HG03139 (cell line): ENCODE results near the gene CA7.

Experiments used
- ATAC-seq: cut with Tn5 transposase; IDR thresholded peaks from one replicate; pipeline ENCODE4 v1.9.1; 2021; ENCODE audit not compliant: unreplicated experiment

Gene CA7

DNA sequence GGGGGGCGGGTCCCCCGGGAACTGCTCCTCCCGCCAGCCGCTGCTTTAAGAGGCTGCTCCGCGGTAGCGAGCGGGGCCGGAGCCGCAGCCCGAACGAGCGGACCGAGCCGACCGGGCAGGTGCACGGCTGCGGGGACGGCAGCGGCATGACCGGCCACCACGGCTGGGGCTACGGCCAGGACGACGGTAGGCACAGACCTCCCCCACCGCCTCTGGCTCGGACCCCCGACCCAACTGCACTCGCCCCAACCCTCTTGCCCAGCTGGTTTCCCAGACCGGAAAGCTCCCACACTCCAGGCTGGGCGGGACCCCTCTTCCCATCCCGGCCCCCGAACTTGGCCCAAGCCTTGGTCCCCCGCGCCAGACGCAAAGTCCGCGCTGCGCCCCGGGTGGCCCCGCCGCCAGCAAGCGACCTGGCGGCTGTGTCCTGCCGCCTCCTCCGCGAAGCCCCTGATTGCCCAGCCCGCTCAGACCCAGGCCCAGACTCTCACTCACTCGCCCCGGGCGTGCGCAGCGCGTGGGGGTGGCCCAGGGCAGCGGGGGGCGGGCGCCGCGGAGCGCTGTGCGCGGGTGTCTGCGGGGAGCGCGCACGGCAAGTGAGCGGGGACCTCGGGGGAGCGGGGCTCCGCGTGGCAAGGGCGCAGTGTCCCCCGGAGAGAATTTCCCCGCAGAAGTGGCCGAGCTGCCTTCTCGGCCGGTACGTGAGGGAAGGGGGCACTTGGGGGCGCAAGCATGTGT is at the start of gene CA7:
Gene CA7 (plus strand): TSS at position 73 of the 738 bp plus-strand sequence. CDS start 74 bp downstream, at position 147.
- ATAC-seq: no peak

DNA sequence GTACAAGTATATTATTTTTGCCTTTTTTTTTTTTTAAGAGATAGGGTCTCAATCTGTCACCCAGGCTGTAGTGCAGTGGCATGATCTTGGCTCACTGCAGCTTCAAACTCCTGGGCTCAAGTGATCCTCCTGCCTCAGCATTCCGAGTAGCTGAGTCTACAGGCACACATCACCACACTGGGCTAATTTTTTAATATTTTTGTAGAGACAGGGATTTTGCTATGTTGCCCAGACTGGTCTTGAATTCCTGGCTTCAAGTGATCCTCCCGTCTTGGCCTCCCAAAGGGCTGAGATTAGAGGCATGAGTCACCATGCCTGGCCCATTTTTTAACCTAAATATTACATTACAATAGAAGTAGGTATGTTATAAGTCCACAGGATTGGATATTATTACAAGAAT is 46.1 kb upstream of the CA7 start:
- no peak for ATAC-seq

DNA sequence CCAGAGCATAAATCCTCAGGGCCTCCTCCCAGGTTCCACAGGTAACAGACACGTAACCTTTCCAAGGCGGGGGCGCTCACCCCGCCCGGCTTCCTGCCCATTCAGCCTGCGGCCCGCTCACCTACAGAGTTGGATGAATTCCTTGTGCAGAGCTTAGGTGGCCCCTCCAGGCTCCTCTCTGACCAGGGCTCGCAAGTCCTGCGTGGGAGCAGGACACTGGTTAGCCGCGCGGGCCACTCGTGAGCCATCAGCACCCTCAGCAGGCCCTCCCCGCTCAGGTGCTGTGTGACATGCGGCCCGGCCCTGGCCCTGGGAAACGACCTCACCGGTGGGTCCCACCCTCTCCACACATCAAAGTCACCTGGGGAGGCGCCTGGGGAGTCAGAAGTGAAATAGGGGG is 43.4 kb upstream of the CA7 start:
- no peak for ATAC-seq

DNA sequence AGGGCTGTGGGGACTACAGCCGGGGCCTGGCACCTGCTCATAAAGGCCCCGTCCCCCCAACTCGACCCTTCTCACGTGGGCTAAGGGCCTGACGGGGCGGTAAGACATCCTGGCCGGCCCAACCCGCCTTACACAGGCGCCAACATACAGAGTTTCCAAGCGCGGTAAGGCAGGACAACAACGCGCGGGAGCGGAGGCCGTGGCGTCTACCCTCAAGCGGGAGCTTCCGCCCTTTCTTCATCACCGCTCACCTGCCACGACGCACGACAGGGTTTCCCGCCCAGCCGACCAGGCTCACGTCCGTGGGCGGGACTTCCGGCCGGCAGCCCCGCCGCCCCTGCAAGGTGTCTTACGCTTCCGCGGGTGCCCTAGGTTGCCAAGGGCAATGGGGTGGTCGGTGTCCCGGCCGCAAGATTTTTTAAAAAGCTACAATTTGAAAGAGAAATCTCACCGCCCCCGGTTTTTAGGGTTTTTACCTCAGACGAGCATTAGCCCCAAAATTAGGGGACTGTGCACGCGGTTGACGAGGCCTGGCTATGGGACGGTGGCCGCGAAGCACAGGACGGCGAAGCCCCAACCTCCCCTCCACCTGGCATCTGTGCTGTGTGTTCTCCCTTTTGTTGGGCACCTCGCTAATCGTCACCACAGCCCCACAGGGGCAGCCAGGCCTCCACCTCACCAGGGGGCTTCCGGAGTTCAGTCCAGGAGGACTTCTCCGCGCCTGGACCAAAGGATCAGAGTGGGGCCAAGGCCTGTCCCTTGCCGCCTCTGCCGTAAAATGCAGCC is 42.7 kb upstream of the CA7 start, which contains the start of gene TERB1:
Gene TERB1 (minus strand): TSS at position 265 of the 786 bp plus-strand sequence. CDS start 4,786 bp downstream, outside the sequence.
- no peak for ATAC-seq

DNA sequence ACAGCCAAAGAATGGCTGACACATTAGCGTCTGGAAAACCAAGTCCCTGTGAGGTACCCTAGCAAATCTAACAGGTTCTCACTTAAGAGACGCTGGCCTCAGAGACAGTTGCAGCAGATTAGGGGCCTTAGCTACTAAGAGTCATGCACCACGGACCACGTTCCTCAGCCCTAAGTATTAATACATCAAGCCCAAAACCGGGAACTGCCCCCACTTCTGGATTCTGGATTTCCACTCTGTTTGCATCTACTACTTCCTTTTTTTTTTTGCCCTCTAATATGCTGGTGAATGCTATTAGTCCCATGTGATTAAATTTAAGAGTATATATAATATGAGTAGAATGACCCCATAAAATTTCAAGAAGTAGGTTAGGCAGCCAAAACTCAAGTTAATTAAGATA is 42.1 kb upstream of the CA7 start:
- ATAC-seq: no peak

DNA sequence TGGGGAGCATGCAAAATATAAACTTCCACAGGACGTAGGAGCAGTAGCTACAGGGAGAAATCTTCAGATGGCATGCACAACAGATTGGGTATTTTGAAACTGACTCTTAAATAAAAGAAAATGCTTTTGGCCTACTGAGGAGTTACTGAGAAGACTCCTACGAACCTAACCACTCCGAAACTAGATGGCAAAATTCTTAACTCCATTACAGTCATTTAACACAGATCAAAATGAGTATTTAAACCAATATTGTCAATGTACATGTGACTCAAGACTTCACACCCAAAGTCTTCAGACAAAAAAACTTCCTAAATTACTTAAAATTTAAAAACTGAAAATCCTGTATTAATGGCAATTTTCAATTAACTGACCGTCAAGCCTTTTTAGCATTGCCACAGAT is 34.4 kb upstream of the CA7 start:
- ATAC-seq: no peak

DNA sequence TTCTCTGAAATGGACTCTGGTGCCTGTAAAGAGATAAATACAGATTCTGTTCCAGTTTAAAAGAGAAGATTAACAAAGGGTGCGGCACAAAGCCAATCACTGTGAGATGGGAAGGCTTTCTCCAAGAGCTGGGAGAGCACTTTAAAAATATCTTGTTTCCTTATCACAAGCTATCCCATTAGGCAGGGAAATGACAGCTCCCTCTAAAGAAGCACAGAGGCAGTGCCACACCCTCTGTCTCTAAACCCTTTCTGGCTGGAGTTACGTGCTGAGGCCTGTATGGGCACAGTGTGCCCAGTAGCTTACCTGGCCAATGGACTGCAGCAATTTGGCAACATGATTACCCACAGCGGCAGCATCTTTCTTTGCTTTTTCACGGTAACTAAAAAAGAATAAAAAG is 33.8 kb upstream of the CA7 start:
- ATAC-seq: no peak

DNA sequence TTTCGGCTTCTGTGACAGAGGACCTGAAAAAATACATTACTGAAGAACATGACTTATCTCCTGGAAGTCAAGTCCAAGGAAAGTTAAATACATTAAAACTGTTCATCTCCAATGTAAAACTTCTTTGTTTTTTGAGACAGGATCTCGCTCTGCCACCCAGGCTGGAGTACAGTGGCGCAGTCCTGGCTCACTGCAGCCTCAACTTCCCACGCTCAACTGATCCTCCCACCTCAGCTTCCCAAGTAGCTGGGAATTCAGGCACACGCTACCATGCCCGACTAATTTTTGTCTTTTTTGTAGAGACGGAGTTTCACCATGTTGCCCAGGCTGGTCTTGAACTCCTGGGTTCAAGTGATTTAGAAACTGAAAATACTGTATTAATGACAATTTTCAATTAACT is 33.2 kb upstream of the CA7 start:
- no peak for ATAC-seq

DNA sequence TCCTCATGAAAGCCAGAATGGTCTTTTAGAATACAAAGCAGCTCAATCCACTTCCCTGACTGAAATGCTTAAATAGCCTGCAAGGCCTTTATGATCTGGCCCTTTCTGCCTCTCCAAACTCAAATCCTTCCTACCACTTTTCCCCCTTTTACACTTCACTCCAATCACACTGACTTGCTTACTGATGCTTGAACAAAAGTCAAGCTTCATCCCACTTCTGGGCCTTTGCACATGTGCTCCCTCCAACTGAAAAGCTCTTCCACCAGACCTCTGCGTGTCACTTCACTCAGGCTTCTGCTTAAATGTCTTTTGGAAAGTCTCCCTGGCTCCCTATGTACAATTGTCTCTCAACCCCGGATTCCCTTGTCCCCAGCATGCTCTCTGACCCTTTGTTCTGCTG is 29.5 kb upstream of the CA7 start:
- ATAC-seq: no peak

DNA sequence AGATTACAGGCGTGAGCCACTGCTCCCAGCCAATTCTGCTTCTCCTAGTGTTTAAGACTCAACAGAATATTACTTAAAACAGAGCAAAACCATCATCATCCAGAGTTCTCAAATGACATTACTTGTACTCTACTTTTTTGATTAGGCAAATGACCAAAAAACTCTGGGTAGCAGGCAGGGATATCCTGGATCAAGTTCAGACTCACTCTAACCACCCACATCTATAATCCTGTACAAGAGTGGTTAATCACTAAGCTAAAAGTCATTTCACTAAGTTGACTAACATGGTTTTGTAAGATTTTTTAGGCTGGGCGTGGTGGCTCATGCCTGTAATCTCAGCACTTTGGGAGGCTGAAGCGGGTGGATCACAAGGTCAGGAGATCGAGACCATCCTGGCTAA is 20.2 kb upstream of the CA7 start:
- ATAC-seq: no peak

DNA sequence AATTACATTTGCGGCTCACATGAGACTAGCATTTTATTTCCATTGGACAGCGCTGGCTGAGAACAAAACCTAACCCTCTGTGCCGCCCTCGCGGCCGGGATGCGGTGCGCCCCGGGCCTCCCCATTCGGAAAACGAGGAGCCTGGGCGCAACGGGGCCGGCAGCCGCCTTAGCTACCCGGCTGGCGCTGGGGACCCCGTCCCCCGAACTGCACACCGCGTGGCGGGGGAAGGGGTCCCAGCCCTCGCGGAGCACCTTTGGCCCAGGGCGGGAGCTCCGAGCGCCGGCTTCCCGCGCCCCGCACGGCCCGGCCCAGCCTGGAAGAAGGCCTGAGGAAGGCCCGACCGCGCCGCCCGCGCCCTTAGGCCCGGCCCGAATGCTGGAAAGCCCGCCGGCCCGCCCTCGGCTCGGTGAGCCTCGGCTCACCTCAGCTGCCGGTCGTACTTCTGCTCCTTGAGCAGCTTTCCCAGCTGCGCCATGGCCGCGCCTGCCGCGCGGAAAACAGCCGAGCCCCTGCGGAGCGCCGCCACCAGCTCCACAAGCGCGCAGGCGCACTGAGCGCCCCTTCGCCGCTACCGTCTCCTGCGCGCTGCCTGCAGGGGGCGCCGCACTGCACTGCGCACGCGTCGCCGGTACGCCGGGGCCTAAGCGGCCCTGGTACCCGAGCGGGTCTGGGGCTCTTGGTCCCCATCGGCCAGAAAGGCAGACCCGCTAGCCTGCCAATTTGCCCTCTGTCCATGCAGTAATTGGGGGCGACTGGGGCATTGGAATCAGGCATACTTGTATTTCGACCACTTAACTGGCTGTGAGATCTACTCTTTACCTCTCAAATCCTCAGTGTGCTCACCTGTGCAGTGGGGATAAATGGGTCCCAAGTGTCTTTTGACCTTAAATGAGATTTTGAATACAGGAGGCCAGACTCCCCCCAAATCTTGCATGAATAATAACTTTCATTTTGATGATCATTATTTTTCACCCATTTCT is 13.5 kb upstream of the CA7 start, which contains the start of gene NAE1:
Gene NAE1 (minus strand): TSS at position 555 of the 983 bp plus-strand sequence. CDS start 77 bp downstream, at position 478.
- peak; percentile 88 for ATAC-seq

DNA sequence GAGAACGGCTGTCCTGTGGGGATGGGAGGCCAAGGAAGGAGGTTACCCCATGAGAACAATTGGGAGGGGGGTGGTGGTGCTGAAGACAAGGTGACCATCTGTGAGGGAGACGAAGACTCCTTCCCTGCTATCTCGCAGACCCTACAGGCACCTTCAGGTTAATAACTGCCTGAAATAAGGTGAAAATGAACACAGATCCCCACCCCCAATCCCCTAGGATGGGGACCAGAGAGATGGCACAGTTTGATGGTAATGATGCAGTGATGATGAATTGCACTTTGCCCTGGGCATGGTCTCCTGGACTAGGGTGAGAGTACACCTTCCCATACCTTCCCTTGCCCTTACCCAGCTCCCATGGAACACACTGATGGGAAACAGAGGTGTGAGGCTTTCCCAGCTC is 12.0 kb upstream of the CA7 start:
- no peak for ATAC-seq

DNA sequence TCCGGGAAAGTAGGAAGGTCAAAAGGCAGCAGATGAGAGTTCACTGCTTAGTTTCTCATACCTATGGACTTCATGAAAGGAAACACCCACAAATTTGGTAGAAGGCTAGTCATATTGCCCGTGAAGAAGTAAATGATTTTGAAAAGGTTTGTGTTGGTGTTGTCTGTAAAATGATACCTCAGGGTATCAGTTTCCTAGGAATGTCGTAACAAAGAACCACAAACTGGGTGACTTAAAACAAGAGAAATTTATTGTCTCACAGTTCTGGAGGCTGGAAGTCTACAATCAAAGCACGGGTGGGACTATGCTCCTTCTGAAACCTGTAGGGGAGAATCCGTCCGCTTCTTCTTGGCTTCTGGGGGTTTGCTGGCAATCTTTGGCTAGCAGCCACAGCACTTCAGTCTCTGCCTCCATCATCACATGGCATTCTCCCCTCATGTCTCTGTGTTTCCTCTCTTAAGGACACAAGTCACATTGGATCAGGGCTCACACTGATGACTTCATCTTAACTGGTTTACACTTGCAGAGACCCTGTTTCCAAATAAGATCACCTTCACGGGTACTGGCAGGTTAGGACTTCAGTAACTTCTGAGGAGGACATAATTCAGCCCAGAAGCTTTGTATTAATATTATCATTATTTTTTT is 11.4 kb upstream of the CA7 start:
- no peak for ATAC-seq

DNA sequence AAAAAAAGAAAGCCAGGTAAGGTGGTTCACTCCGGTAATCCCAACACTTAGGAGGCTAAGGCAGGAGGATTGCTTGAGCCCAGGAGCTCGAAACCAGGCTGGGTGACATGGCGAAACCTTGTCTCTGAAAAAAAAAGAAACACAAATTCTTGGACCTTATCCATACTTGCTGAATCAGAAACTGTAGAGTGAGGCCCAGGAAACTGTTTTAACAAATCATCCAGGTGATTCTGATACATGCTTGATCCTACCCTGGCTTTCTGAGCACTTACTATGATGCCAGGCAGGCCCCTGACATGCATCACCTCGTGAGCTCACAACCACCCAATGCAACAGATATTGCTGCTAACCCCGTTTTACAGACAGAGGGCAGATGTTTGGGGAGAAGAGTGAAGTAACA is 9.5 kb upstream of the CA7 start:
- no peak for ATAC-seq

DNA sequence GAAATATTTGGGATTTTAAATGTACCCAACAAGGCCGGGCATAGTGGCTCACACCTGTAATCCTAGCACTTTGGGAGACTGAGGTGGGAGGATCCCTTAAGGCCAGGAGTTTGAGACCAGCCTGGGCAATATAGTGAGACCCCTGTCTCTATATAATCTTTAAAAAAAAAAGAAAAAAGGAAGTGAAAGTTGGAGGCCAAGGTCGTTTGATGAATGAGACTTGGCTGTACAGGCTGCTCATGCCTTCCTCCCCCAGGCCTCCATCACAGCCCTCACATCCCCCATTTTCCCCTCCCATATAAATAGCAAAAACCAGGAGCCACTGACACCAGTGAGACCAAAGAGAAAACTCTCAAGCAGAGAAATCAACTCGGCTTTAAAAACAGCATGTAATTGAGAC is 3.3 kb upstream of the CA7 start:
- no peak for ATAC-seq

DNA sequence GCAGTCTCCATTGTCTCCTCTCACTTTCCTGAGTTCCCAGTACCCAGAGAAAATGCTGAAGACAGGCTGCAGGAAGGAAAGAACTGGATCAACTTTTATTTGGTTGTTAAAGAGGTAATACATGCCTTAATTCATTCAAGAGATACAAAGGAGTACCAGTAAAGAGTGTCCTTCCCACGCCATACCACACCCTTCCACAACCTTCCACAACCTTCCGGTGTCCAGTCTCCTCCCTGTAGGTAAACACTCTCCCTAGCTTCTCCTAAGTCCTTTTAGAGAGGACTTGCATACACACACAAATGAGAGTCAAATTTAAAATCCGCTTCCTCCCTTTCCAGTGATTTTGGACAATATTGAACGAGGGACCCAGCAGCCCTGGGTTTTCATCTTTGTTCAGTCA is 2.8 kb upstream of the CA7 start:
- ATAC-seq: no peak

DNA sequence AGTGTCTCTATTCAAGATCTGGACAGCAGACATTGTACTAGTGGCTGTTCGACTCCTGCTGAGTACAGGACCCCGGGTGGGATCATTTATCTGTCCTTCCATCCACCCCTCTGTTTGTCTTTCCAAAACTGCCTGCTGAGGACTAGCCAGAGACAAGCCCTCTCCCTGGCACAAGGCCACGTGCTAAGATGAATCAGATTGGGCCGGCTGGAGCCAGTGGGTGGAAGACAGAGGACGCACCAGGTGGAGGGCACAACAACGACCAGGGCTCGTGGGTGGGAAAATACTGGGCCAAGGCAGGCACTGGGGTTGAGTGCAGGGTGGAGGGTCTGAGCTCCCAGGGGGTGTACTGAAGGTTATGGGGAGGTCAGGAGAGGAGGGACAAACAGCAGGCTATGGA is 1.4 kb upstream of the CA7 start:
- ATAC-seq: no peak

DNA sequence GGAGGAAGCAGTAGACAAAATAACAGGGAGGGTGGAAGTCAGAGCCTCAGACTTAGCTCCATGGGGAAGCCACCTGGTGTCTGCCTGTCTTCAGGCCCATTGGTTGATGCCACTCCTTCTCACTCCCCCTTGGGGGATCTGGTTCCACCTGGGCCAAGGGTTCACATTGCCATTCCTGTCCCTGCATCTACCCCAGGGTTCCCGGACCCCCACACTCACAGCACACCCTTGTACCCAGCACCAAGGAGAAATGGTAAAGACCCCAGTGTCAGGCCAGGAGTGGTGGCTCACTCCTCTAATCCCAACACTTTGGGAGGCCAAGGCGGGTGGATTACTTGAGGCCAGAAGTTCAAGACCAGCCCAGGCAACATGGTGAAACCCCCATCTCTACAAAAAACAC is 1.0 kb upstream of the CA7 start:
- no peak for ATAC-seq

DNA sequence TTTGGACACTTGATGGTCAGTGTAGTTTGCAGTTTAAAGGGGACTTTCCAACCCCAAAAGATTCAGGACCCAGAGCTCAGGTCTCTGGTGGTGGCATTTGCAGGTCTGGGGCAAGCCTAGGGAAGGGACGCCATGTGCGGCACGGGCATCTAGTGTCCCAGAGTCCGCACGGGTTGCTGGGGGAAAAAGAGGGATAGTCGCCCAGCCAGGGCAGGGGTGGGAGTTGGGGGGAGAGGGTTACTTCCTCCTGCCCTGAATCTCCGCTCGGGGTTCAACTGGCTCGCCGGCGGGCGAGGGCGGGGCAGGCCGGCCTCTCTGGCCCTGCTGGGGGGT is 239 bp upstream of the CA7 start:
- ATAC-seq: no peak

DNA sequence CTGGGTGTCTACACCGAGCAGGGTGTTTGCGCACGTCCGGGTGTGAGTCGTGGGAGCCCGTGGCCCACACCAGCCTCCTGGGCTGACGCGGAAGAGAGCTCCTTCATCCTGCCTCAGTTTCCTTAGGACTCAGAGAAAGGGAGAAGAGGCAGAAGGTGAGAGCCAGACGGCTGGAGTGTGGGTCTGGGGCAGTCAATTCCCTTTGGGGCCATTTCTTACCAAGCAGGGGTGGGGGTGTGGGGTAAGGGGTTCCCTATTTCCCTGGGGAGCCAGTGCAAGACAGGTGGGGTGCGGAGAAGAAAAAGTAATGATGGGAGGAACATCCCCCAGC is 831 bp downstream of the CA7 start:
- ATAC-seq: no peak

DNA sequence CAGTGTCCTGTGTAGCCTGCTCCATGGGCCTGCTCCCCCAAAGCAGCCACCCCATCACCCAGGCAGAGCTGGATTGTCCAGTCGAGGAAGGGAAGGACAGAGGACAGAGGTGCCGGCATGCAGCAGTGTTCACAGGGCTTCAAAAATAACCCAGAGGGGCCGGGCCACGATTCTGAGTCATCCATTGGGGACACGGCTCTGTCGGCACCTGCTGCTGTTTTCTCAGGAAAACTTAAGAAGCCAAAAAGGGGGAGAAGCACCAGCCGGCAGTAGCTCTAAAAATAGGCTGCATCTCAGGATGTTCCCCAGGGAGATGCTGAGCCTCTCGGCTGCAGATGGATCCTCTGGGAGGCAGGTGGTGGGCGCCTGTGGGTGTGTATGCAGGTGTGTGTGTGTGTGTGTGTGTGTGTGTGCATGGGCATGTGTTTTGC is 1.6 kb downstream of the CA7 start:
- no peak for ATAC-seq
